ENCODE measurements around the gene FPR3. TPM values are rescaled to one million over a fixed set of nuclear protein-coding genes. Genes with fewer than 3 reads are reported as not detected.

The FPR3 gene
- total RNA-seq, 2 experiments from 2014 or later: not detected

GRCh38 chr19:51784922-51785690, 9.9 kb upstream of the FPR3 start:
- ATAC-seq (peak; percentile 97), DNase-seq (peak; percentile 87)
- H3K4me1 Mint-ChIP-seq: peaks cover 4% of the 10 kb centered on the region
- ChIA-PET CTCF (interaction anchor here (1.1 kb wide), 1 partner anchor 18 kb away, joined by 3 read pairs; no protein-coding TSS in a partner anchor), POLR2A (interaction anchor here (0.5 to 0.7 kb wide), 2 partner anchors 37 to 157 kb away, joined by 3 read pairs; no protein-coding TSS in a partner anchor)
- H3K27me3 Mint-ChIP-seq: peaks cover 16% of the 10 kb centered on the region
- no peak overlapping the region for H3K27ac Mint-ChIP-seq
- H3K36me3 Mint-ChIP-seq (ENCODE audit: low read depth): no peaks in the 10 kb centered on the region
- intact Hi-C loops (cut with DNase I, micrococcal nuclease): loop anchor here in 1 of 2 experiments (1.0 to 2.0 kb wide), 7 partner anchors 81 to 446 kb away; partner anchors contain the start of genes ZNF577 and ZNF613
- no peak overlapping the region for H3K4me3 Mint-ChIP-seq
- peaks cover 3% of the 10 kb centered on the region for H3K9me3 Mint-ChIP-seq (ENCODE audit: low read depth)

- Mint-ChIP-seq H3K9me3 (ENCODE audit: low read depth) (peaks cover 3% of the 10 kb centered on the region), H3K27me3 (peaks cover 3% of the 10 kb centered on the region), H3K27ac (no peak overlapping the region), H3K4me3 (no peak overlapping the region), H3K36me3 (ENCODE audit: low read depth) (no peaks in the 10 kb centered on the region), H3K4me1 (peaks cover 4% of the 10 kb centered on the region)
- intact Hi-C loops (cut with DNase I, micrococcal nuclease): no loop called here
- CTCF ChIA-PET: interaction anchor here (0.7 to 1.2 kb wide), 2 partner anchors 9 to 89 kb away, joined by 6 read pairs; no protein-coding TSS in a partner anchor
- POLR2A ChIA-PET: no interaction called here
- no peak for DNase-seq
- ATAC-seq: no peak
Measured at GRCh38 chr19:51786646-51787494, 8.1 kb upstream of the FPR3 start.

- Mint-ChIP-seq H3K4me3 (no peak overlapping the region), H3K27me3 (peaks cover 2% of the 10 kb centered on the region), H3K9me3 (ENCODE audit: low read depth) (peaks cover 3% of the 10 kb centered on the region), H3K4me1 (peaks cover 4% of the 10 kb centered on the region), H3K27ac (no peak overlapping the region), H3K36me3 (ENCODE audit: low read depth) (no peaks in the 10 kb centered on the region)
- intact Hi-C loops (cut with DNase I, micrococcal nuclease): no loop called here
- ChIA-PET POLR2A (interaction anchor here (0.7 kb wide), 1 partner anchor 26 kb away, joined by 3 read pairs; no protein-coding TSS in a partner anchor), CTCF (no interaction called here)
- no peak for DNase-seq
- no peak for ATAC-seq
Measured at GRCh38 chr19:51788029-51788428, 6.9 kb upstream of the FPR3 start.

- POLR2A ChIA-PET: no interaction called here
- peaks cover 4% of the 10 kb centered on the region for H3K4me1 Mint-ChIP-seq
- H3K36me3 Mint-ChIP-seq (ENCODE audit: low read depth): no peaks in the 10 kb centered on the region
- CTCF ChIA-PET: interaction anchor here (1.4 kb wide), 1 partner anchor 11 kb away, joined by 4 read pairs; no protein-coding TSS in a partner anchor
- H3K4me3 Mint-ChIP-seq: no peak overlapping the region
- intact Hi-C loops (cut with DNase I, micrococcal nuclease): no loop called here
- DNase-seq: no peak
- no peak for ATAC-seq
- H3K27me3 Mint-ChIP-seq: peaks cover 7% of the 10 kb centered on the region
- peaks cover 3% of the 10 kb centered on the region for H3K9me3 Mint-ChIP-seq (ENCODE audit: low read depth)
- H3K27ac Mint-ChIP-seq: no peak overlapping the region
Measured at GRCh38 chr19:51789061-51789795, 5.7 kb upstream of the FPR3 start.

- Mint-ChIP-seq H3K36me3 (ENCODE audit: low read depth) (no peaks in the 10 kb centered on the region), H3K4me1 (no peaks in the 10 kb centered on the region), H3K9me3 (ENCODE audit: low read depth) (peaks cover 7% of the 10 kb centered on the region), H3K4me3 (no peak overlapping the region), H3K27ac (no peak overlapping the region), H3K27me3 (peaks cover 21% of the 10 kb centered on the region)
- intact Hi-C loops (cut with DNase I, micrococcal nuclease): no loop called here
- DNase-seq: no peak
- ChIA-PET CTCF (no interaction called here), POLR2A (no interaction called here)
- no peak for ATAC-seq
Measured at GRCh38 chr19:51792932-51793331, 2.0 kb upstream of the FPR3 start.

GRCh38 chr19:51793994-51794393, 963 bp upstream of the FPR3 start:
- CTCF ChIA-PET: no interaction called here
- intact Hi-C loops (cut with DNase I, micrococcal nuclease): no loop called here
- H3K27ac Mint-ChIP-seq: no peak overlapping the region
- DNase-seq: no peak
- no peak overlapping the region for H3K4me3 Mint-ChIP-seq
- POLR2A ChIA-PET: no interaction called here
- peaks cover 4% of the 10 kb centered on the region for H3K9me3 Mint-ChIP-seq (ENCODE audit: low read depth)
- no peaks in the 10 kb centered on the region for H3K4me1 Mint-ChIP-seq
- no peak for ATAC-seq
- peaks cover 21% of the 10 kb centered on the region for H3K27me3 Mint-ChIP-seq
- no peaks in the 10 kb centered on the region for H3K36me3 Mint-ChIP-seq (ENCODE audit: low read depth)

GRCh38 chr19:51796195-51796679, 1.3 kb downstream of the FPR3 start:
- H3K36me3 Mint-ChIP-seq (ENCODE audit: low read depth): no peaks in the 10 kb centered on the region
- intact Hi-C loops (cut with DNase I, micrococcal nuclease): no loop called here
- peaks cover 20% of the 10 kb centered on the region for H3K27me3 Mint-ChIP-seq
- H3K9me3 Mint-ChIP-seq (ENCODE audit: low read depth): peaks cover 4% of the 10 kb centered on the region
- H3K4me1 Mint-ChIP-seq: no peaks in the 10 kb centered on the region
- DNase-seq (no peak), ATAC-seq (no peak)
- ChIA-PET POLR2A (no interaction called here), CTCF (interaction anchor here (0.7 kb wide), 1 partner anchor 323 kb away, joined by 3 read pairs; no protein-coding TSS in a partner anchor)
- H3K4me3 Mint-ChIP-seq: no peak overlapping the region
- H3K27ac Mint-ChIP-seq: no peak overlapping the region

GRCh38 chr19:51797480-51797879, 2.5 kb downstream of the FPR3 start:
- no peaks in the 10 kb centered on the region for H3K4me1 Mint-ChIP-seq
- ChIA-PET CTCF (interaction anchor here (1.4 kb wide), 1 partner anchor 20 kb away, joined by 5 read pairs; no protein-coding TSS in a partner anchor), POLR2A (no interaction called here)
- DNase-seq (no peak), ATAC-seq (no peak)
- H3K27me3 Mint-ChIP-seq: peaks cover 20% of the 10 kb centered on the region
- H3K27ac Mint-ChIP-seq: no peak overlapping the region
- H3K9me3 Mint-ChIP-seq (ENCODE audit: low read depth): peaks cover 4% of the 10 kb centered on the region
- no peaks in the 10 kb centered on the region for H3K36me3 Mint-ChIP-seq (ENCODE audit: low read depth)
- no peak overlapping the region for H3K4me3 Mint-ChIP-seq
- intact Hi-C loops (cut with DNase I, micrococcal nuclease): no loop called here

- no peak overlapping the region for H3K4me3 Mint-ChIP-seq
- peaks cover 20% of the 10 kb centered on the region for H3K27me3 Mint-ChIP-seq
- CTCF ChIA-PET: interaction anchor here (1.4 kb wide), 1 partner anchor 20 kb away, joined by 5 read pairs; no protein-coding TSS in a partner anchor
- POLR2A ChIA-PET: no interaction called here
- ATAC-seq (no peak), DNase-seq (no peak)
- intact Hi-C loops (cut with DNase I, micrococcal nuclease): no loop called here
- H3K9me3 Mint-ChIP-seq (ENCODE audit: low read depth): peaks cover 4% of the 10 kb centered on the region
- H3K4me1 Mint-ChIP-seq: no peaks in the 10 kb centered on the region
- H3K36me3 Mint-ChIP-seq (ENCODE audit: low read depth): no peaks in the 10 kb centered on the region
- no peak overlapping the region for H3K27ac Mint-ChIP-seq
Measured at GRCh38 chr19:51798062-51798461, 3.1 kb downstream of the FPR3 start.

- ChIA-PET CTCF (interaction anchor here (1.2 kb wide), 1 partner anchor 22 kb away, joined by 4 read pairs; no protein-coding TSS in a partner anchor), POLR2A (no interaction called here)
- peaks cover 18% of the 10 kb centered on the region for H3K27me3 Mint-ChIP-seq
- H3K27ac Mint-ChIP-seq: no peak overlapping the region
- ATAC-seq (no peak), DNase-seq (no peak)
- H3K4me3 Mint-ChIP-seq: no peak overlapping the region
- H3K9me3 Mint-ChIP-seq (ENCODE audit: low read depth): peaks cover 11% of the 10 kb centered on the region
- H3K36me3 Mint-ChIP-seq (ENCODE audit: low read depth): no peaks in the 10 kb centered on the region
- intact Hi-C loops (cut with DNase I, micrococcal nuclease): no loop called here
- no peaks in the 10 kb centered on the region for H3K4me1 Mint-ChIP-seq
Measured at GRCh38 chr19:51799034-51799773, 4.2 kb downstream of the FPR3 start.
